ENCODE results near the gene ATF6.

DNA sequence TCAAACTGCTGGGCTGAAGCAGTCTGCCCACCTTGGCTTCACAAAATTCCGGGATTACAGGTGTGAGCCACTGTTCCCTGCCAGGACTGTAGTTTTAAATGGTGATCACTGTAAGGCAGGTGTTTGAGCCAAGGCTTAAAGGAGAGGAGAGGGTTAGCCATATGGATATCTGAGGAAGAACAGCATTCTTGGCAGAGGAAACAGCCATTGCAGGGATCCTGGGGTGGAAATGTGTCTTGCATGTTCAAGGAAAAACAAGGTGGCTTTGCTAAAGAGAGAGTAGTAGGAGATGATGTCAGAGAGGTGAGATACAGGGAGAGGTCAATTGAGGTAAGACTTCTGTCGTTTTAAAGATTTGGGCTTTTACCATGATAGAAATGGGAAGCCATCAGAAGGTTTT, 73.5 kb downstream of the ATF6 start:
- TF ChIP-seq POLR2A (IDR thresholded peaks at IDR 0.05) = no peak
- TF ChIP-seq, protein P1, sequence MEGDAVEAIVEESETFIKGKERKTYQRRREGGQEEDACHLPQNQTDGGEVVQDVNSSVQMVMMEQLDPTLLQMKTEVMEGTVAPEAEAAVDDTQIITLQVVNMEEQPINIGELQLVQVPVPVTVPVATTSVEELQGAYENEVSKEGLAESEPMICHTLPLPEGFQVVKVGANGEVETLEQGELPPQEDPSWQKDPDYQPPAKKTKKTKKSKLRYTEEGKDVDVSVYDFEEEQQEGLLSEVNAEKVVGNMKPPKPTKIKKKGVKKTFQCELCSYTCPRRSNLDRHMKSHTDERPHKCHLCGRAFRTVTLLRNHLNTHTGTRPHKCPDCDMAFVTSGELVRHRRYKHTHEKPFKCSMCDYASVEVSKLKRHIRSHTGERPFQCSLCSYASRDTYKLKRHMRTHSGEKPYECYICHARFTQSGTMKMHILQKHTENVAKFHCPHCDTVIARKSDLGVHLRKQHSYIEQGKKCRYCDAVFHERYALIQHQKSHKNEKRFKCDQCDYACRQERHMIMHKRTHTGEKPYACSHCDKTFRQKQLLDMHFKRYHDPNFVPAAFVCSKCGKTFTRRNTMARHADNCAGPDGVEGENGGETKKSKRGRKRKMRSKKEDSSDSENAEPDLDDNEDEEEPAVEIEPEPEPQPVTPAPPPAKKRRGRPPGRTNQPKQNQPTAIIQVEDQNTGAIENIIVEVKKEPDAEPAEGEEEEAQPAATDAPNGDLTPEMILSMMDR (IDR thresholded peaks at IDR 0.05) = no peak

All from breast epithelium (tissue), 3 donors.